Ovary (tissue), 9 donors: Measurements from ENCODE around the gene SEC31B. TPM values are rescaled to one million over a fixed set of nuclear protein-coding genes. Genes with fewer than 3 reads are reported as not detected.

Source experiments
- DNase-seq, 5 donors: peaks; one replicate each; pipeline ENCODE4 v3.0.0-alpha.2; 2019 to 2020
- H3K27ac ChIP-seq, 2 donors: fragments of 200-600 bp; one replicate each; pipeline versions ENCODE4 v1.5.1 to v1.8.0; 2019 to 2022
- H3K27me3 ChIP-seq: fragments of 200-600 bp; one replicate; pipeline ENCODE4 v1.8.0; 2022
- H3K36me3 ChIP-seq: fragments of 200-600 bp; sonication (generic); one replicate; pipeline ENCODE4 v1.5.1; 2019
- H3K4me1 ChIP-seq: one replicate; pipeline ENCODE4 v1.8.1; 2013; ENCODE audit warnings: mild to moderate bottlenecking, moderate library complexity; ENCODE audit not compliant: insufficient read depth
- H3K4me3 ChIP-seq: fragments of 200-600 bp; sonication (generic); one replicate; pipeline ENCODE4 v1.5.1; 2017
- H3K9me3 ChIP-seq, 2 donors: fragments of 200-600 bp in 1 of 2; sonication (generic) in 1 of 2; one replicate each; pipeline versions ENCODE4 v1.5.1 to v1.8.1; 2013 to 2019; ENCODE audit warnings: mild to moderate bottlenecking in 1 of 2, moderate library complexity in 1 of 2
- EP300 ChIP-seq: sonication (generic); formaldehyde crosslinking; IDR thresholded peaks from one replicate; pipeline ENCODE4 v1.6.1; 2017; ENCODE audit warnings: antibody characterized with exemption
- POLR2A ChIP-seq: fragments of 450-650 bp; IDR thresholded peaks from one replicate; pipeline ENCODE4 v1.6.1; 2017; ENCODE audit warnings: antibody characterized with exemption, mild to moderate bottlenecking, moderate library complexity
- WGBS, 3 donors: extraction: QIAGEN DNeasy Blood & Tissue Kit in 1 of 3; methylation state at CpG; one replicate each; pipeline versions ENCODE4 v1.1.5 to v1.1.7; 2013 to 2017; 5-methylcytosine and 5-hydroxymethylcytosine counted together
- intact Hi-C, 4 donors: fragments of 100-400 bp; cut with DNase I; formaldehyde crosslinking; loops; one replicate each; pipeline versions ENCODE4 v1.11.0 to v1.15.1; 2022 to 2023
- polyA plus RNA-seq, 2 donors: library from polyadenylated mRNA; stranded (reverse); fragments of 200-250 nt in 1 of 2; fragments of 350-450 nt in 1 of 2; fragmentation: Illumina TruSeq in 1 of 2; extraction: RNeasy Lipid Tissue Mini Kit (QIAGEN cat#74804) in 1 of 2; gene quantifications; one replicate each; pipeline ENCODE4 v1.2.3, GENCODE V29; 2013 to 2014
- total RNA-seq, 7 donors: library from RNA; depleted of rRNA in 2 of 7; stranded (reverse); fragments of >200 nt in 2 of 7; fragmentation: NEBNext Ultra II Directional in 3 of 7; extraction: Animal tissue kit (Norgen Biotek cat#: 25700) in 3 of 7; gene quantifications; one replicate each; pipeline versions ENCODE4 v1.1.0 to v1.2.4, GENCODE V29; 2016 to 2023
- TF ChIP-seq, protein P1 (sequence below), 3 donors: fragments of 450-650 bp in 2 of 3; fragments of 200-600 bp in 1 of 3; IDR thresholded peaks; one replicate each; pipeline versions ENCODE4 v1.5.1 to v1.8.0; 2016 to 2022; ENCODE audit warnings: antibody characterized with exemption in 3 of 3, mild to moderate bottlenecking in 1 of 3
- donor health status: DM: no; HTN: no; CAD: no; lungs with moderate emphysema.
- donor health status: DM: no; HTN: no; CAD: no.
- donor health status: Bipolar disorder and iron deficiency.
- donor health status: DM: yes; HTN: yes; CAD: no.
- donor health status: DM: no; HTN: no; CAD: no.
- donor health status: DM: yes; HTN: yes; CAD: no.

SEC31B gene
- total and polyA plus RNA-seq, 9 donors: 6.1 to 14.1 (median 8.3) TPM

- TF ChIP-seq EP300 (no peak), POLR2A (no peak)
- TF ChIP-seq, protein P1, sequence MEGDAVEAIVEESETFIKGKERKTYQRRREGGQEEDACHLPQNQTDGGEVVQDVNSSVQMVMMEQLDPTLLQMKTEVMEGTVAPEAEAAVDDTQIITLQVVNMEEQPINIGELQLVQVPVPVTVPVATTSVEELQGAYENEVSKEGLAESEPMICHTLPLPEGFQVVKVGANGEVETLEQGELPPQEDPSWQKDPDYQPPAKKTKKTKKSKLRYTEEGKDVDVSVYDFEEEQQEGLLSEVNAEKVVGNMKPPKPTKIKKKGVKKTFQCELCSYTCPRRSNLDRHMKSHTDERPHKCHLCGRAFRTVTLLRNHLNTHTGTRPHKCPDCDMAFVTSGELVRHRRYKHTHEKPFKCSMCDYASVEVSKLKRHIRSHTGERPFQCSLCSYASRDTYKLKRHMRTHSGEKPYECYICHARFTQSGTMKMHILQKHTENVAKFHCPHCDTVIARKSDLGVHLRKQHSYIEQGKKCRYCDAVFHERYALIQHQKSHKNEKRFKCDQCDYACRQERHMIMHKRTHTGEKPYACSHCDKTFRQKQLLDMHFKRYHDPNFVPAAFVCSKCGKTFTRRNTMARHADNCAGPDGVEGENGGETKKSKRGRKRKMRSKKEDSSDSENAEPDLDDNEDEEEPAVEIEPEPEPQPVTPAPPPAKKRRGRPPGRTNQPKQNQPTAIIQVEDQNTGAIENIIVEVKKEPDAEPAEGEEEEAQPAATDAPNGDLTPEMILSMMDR (IDR thresholded peaks at IDR 0.05): no peak
- Histone ChIP-seq H3K27me3 (no peaks in the 10 kb centered on the region), H3K4me1 (peaks cover 8% of the 10 kb centered on the region), H3K36me3 (no peaks in the 10 kb centered on the region), H3K4me3 (no peak overlapping the region), H3K9me3 (no peaks in the 10 kb centered on the region), H3K27ac (no peak overlapping the region)
- 59 to 66% (median 60%) methylated on average over 5 of the region's 5 CpGs for WGBS, 3 donors
- intact Hi-C loops: loop anchor here in 1 of 4 donors (10.0 kb wide), 1 partner anchor 217 kb away; no protein-coding TSS in a partner anchor
- no peak for DNase-seq
Observed at GRCh38 chr10:100522107-100522801, 2.6 kb upstream of the SEC31B start.

GRCh38 chr10:100520811-100521210, 1.1 kb upstream of the SEC31B start:
- TF ChIP-seq EP300: no peak
- no peak for TF ChIP-seq POLR2A
- TF ChIP-seq, protein P1 (IDR thresholded peaks at IDR 0.05): no peak
- WGBS, 3 donors: 71 to 83% (median 81%) methylated on average over 3 of the region's 3 CpGs
- intact Hi-C loops: loop anchor here in 1 of 4 donors (10.0 kb wide), 1 partner anchor 216 kb away; no protein-coding TSS in a partner anchor

DNA sequence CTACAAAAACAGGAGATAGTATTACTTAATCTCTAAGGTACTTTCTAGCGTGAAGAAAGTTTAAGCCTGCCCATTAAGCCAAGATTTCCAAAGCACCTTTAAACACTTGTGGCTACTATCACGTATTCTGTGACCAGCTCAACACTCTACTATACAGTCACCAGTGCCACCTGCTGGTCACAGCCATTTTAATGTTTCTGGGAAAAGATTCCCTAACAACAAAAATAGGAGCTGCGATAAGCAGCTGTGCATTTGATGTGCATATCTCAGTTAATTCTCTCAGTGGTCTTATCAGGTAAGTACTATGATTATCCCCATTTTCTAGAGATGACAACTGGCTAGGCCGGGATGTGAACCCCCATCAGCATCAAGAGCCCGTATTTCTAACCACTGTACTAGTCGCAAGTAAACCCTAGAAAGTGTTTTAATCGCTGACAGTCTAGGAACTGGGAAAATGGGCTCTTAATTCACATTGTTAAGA, 860 bp downstream of the SEC31B start:
- DNase-seq: peak; percentile 37 to 75 (median 56)
- 7 to 14% (median 10%) methylated on average over 7 of the region's 7 CpGs for WGBS, 3 donors
- intact Hi-C loops: loop anchor here in 1 of 4 donors (10.0 kb wide), 2 partner anchors 184 to 214 kb away; partner anchors contain the start of gene PKD2L1

More at GRCh38 chr10:100520811-100521210, 1.1 kb upstream of the SEC31B start:
- no peaks in the 10 kb centered on the region for H3K27me3 ChIP-seq
- H3K36me3 ChIP-seq: no peaks in the 10 kb centered on the region
- DNase-seq: no peak
- H3K9me3 ChIP-seq: no peaks in the 10 kb centered on the region
- no peak overlapping the region for H3K27ac ChIP-seq
- H3K4me3 ChIP-seq: no peak overlapping the region
- peaks cover 8% of the 10 kb centered on the region for H3K4me1 ChIP-seq

GRCh38 chr10:100516847-100517246, 2.8 kb downstream of the SEC31B start:
- H3K27me3 ChIP-seq: no peaks in the 10 kb centered on the region
- no peaks in the 10 kb centered on the region for H3K9me3 ChIP-seq
- 83 to 98% (median 85%) methylated on average over 2 of the region's 2 CpGs for WGBS, 3 donors
- intact Hi-C loops: loop anchor here in 1 of 4 donors (10.0 kb wide), 2 partner anchors 182 to 212 kb away; partner anchors contain the start of gene PKD2L1
- no peak for TF ChIP-seq POLR2A
- TF ChIP-seq EP300: no peak
- TF ChIP-seq, protein P1 (IDR thresholded peaks at IDR 0.05): no peak
- no peak for DNase-seq
- H3K27ac ChIP-seq: no peak overlapping the region
- H3K36me3 ChIP-seq: no peaks in the 10 kb centered on the region
- H3K4me3 ChIP-seq: no peak overlapping the region
- peaks cover 8% of the 10 kb centered on the region for H3K4me1 ChIP-seq

More for the DNA sequence above, 860 bp downstream of the SEC31B start:
- H3K27ac ChIP-seq: no peak overlapping the region
- H3K4me1 ChIP-seq: peaks cover 8% of the 10 kb centered on the region
- no peaks in the 10 kb centered on the region for H3K9me3 ChIP-seq
- TF ChIP-seq POLR2A: no peak
- no peak for TF ChIP-seq EP300
- TF ChIP-seq, protein P1 (IDR thresholded peaks at IDR 0.05): peak in 2 of 3 donors; percentile 32 to 74
- H3K27me3 ChIP-seq: no peaks in the 10 kb centered on the region
- no peaks in the 10 kb centered on the region for H3K36me3 ChIP-seq
- peak overlapping the region; percentile 34 for H3K4me3 ChIP-seq
